Nephron progenitor cell (in vitro differentiated cells): ENCODE data around the gene ACD.

Experiments used
- DNase-seq: peaks from one replicate; pipeline ENCODE4 v3.0.0; 2021
- H3K27ac Mint-ChIP-seq: 2 replicates; pipeline ENCODE4 v1.8.0; 2021; ENCODE audit warnings: mild to moderate bottlenecking, moderate library complexity, mixed read lengths
- H3K27me3 Mint-ChIP-seq: 2 replicates; pipeline ENCODE4 v1.8.0; 2021; ENCODE audit warnings: mild to moderate bottlenecking, low read depth, mixed read lengths; ENCODE audit not compliant: poor library complexity
- H3K36me3 Mint-ChIP-seq: 2 replicates; pipeline ENCODE4 v1.8.0; 2021; ENCODE audit warnings: low read depth, mixed read lengths
- H3K4me1 Mint-ChIP-seq: 2 replicates; pipeline ENCODE4 v1.8.0; 2021; ENCODE audit warnings: mixed read lengths
- H3K4me3 Mint-ChIP-seq: 2 replicates; pipeline ENCODE4 v1.8.0; 2021; ENCODE audit warnings: mild to moderate bottlenecking, moderate library complexity, mixed read lengths
- H3K9me3 Mint-ChIP-seq: 2 replicates; pipeline ENCODE4 v1.8.0; 2021; ENCODE audit warnings: mild to moderate bottlenecking, moderate library complexity, mixed read lengths
- TF ChIP-seq, protein P1 (sequence below): fragments of 200-600 bp; sonication (generic); IDR thresholded peaks from 2 replicates; pipeline ENCODE4 v1.5.0; 2021; ENCODE audit warnings: antibody characterized with exemption

ACD gene

DNA sequence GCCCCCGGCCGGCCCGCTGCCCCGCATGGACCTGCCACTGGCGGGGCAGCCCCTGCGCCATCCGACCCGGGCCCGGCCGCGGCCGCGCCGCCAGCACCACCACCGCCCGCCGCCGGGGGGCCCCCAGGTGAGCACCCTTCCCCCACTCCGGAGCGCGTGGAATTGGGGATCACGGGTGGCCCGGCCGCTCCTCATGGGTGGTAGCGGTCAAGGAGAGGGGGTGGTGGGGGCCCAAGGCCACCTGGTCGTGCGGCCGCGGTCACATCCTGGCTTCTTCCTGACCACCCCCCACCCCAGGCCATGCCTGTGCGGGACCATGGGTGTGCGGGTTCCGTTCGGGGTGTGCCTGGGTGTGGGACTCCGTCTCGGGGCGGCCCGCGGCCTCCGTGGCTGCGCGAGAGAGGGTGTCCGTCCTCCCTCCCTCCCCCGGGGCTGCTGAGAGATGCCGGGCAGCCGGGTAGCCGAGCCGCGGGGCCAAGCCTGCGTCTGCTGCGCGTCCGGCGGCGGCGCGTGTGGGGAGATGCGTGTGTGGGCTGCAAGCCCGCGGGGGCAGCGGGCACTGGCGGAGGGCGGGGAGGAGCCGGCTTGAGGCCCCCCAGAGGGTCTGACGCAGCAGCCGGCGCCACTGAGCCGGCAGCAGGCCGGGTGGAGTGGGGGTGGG, 6.8 kb downstream of the ACD start:
- peak; percentile 49 for DNase-seq
- H3K4me1 Mint-ChIP-seq: peaks cover 11% of the 10 kb centered on the region
- no peaks in the 10 kb centered on the region for H3K36me3 Mint-ChIP-seq
- peaks cover 65% of the 10 kb centered on the region for H3K27me3 Mint-ChIP-seq
- H3K4me3 Mint-ChIP-seq: peak overlapping the region; percentile 82
- H3K9me3 Mint-ChIP-seq: no peaks in the 10 kb centered on the region
- H3K27ac Mint-ChIP-seq: no peak overlapping the region
- TF ChIP-seq, protein P1, sequence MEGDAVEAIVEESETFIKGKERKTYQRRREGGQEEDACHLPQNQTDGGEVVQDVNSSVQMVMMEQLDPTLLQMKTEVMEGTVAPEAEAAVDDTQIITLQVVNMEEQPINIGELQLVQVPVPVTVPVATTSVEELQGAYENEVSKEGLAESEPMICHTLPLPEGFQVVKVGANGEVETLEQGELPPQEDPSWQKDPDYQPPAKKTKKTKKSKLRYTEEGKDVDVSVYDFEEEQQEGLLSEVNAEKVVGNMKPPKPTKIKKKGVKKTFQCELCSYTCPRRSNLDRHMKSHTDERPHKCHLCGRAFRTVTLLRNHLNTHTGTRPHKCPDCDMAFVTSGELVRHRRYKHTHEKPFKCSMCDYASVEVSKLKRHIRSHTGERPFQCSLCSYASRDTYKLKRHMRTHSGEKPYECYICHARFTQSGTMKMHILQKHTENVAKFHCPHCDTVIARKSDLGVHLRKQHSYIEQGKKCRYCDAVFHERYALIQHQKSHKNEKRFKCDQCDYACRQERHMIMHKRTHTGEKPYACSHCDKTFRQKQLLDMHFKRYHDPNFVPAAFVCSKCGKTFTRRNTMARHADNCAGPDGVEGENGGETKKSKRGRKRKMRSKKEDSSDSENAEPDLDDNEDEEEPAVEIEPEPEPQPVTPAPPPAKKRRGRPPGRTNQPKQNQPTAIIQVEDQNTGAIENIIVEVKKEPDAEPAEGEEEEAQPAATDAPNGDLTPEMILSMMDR: peak; percentile 19

DNA sequence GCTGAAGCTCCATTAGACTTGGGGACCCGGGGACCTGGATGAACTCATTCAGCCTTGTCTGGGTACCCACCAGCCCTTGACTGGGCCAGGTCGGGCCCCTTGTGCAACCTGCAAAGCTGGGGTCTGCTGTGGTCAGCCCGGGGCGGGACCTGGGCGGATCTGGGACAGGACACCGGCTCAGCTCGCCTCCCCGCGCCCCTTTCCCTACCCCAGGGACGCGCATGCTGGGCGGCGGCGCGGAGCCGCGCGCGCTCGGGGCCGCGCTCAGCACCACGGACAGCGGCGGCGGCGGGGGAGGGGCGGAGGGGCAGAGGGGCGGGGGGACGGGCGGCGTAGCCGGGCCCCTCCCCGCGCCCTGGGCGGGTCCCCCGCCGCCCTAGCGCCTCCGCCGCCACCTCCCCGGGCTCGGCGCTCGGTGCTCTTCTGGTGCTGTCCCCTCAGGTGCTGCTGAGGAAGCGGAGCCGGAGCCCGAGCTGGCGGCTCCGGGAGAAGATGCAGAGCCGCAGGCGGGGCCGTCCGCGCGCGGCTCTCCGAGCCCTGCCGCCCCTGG, 7.4 kb downstream of the ACD start:
- H3K27ac Mint-ChIP-seq: no peak overlapping the region
- TF ChIP-seq, protein P1: no peak
- H3K4me1 Mint-ChIP-seq: peaks cover 11% of the 10 kb centered on the region
- no peaks in the 10 kb centered on the region for H3K36me3 Mint-ChIP-seq
- DNase-seq: peak; percentile 80
- no peaks in the 10 kb centered on the region for H3K9me3 Mint-ChIP-seq
- H3K27me3 Mint-ChIP-seq: peaks cover 65% of the 10 kb centered on the region
- no peak overlapping the region for H3K4me3 Mint-ChIP-seq

DNA sequence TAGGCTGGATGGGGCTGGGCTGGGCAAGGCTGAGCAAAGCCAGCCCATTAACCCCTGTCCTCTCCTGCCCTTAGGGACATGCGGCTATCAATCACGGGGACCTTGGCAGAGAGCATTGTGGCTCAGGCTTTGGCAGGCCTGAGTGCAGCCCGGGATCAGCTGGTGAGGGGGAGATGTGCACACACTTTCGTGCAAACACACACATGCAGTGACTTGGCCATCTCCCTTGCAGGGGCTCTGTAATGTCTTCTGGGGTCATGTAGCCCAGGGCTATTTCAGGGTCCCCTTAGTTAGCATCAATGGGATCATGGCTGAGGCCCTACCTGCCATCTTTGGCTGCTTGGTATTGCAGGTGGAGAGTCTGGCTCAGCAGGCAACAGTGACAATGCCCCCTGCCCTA, 8.2 kb downstream of the ACD start:
- Mint-ChIP-seq H3K9me3 (no peaks in the 10 kb centered on the region), H3K27ac (no peak overlapping the region), H3K4me1 (peaks cover 11% of the 10 kb centered on the region), H3K27me3 (peaks cover 71% of the 10 kb centered on the region), H3K36me3 (no peaks in the 10 kb centered on the region), H3K4me3 (peak overlapping the region; percentile 72)
- no peak for DNase-seq
- TF ChIP-seq, protein P1: no peak

DNA sequence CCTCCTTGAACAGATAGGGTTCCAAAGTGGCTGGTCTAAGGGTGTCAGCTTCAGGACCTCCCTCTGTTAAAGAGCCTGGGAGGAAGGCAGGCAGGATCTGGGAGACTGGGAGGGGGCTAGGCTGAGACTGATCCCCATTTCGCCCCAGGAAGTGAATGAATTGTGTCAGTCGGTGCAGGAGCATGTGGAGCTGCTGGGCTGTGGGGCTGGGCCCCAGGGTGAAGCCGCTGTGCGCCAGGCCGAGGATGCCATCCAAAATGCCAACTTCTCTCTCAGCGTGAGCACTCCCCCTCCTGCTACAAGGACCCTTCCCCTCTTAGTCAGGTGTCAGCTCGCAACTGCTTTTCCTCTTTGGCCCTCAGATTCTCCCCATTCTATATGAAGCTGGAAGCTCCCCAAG, 9.0 kb downstream of the ACD start:
- Mint-ChIP-seq H3K4me3 (no peak overlapping the region), H3K4me1 (peaks cover 11% of the 10 kb centered on the region), H3K27ac (no peak overlapping the region), H3K27me3 (peaks cover 78% of the 10 kb centered on the region), H3K9me3 (no peaks in the 10 kb centered on the region), H3K36me3 (no peaks in the 10 kb centered on the region)
- DNase-seq: no peak
- TF ChIP-seq, protein P1: no peak

- Mint-ChIP-seq H3K9me3 (no peaks in the 10 kb centered on the region), H3K4me1 (peaks cover 11% of the 10 kb centered on the region), H3K27ac (no peak overlapping the region), H3K4me3 (no peak overlapping the region), H3K27me3 (peaks cover 78% of the 10 kb centered on the region), H3K36me3 (no peaks in the 10 kb centered on the region)
- TF ChIP-seq, protein P1: no peak
- DNase-seq: no peak
Observed at GRCh38 chr16:67650023-67650422, 10.0 kb downstream of the ACD start.

DNA sequence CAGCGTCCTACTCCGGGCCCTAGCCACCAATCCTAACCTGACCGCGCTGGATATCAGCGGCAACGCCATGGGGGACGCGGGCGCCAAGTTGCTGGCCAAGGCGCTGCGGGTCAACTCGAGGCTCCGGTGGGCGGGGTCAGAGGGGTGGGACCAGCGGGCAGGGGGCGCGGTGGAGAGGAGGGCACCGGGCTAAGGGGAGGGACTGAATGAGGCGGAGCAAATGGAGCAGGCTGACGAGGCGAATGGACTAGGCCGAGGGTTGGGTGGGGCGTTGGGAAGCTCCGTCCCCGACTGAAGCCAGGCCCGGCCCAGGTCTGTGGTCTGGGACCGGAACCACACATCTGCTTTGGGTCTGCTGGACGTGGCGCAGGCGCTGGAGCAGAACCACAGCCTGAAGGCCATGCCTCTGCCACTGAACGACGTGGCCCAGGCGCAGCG, 10.5 kb downstream of the ACD start:
- peaks cover 11% of the 10 kb centered on the region for H3K4me1 Mint-ChIP-seq
- H3K36me3 Mint-ChIP-seq: no peaks in the 10 kb centered on the region
- DNase-seq: peak; percentile 37
- H3K9me3 Mint-ChIP-seq: no peaks in the 10 kb centered on the region
- H3K27me3 Mint-ChIP-seq: peaks cover 74% of the 10 kb centered on the region
- H3K4me3 Mint-ChIP-seq: no peak overlapping the region
- no peak overlapping the region for H3K27ac Mint-ChIP-seq
- TF ChIP-seq, protein P1: no peak
